ENCODE results near the gene USP35.

The USP35 gene

GRCh38 chr11:78262238-78262637 lies 73.5 kb downstream of the USP35 start:
- Histone ChIP-seq H4K8ac (ENCODE audit: low read depth, low read length) (no peak overlapping the region), H3K4me2 (ENCODE audit: insufficient read depth, low read length, poor library complexity, severe bottlenecking) (no peak overlapping the region), H3K9me3 (replicated peaks in 1 of 2; ENCODE audit: control insufficient read depth in 2 of 2, insufficient read depth in 1 of 2, low read depth in 1 of 2, low read length in 2 of 2) (no peaks in the 10 kb centered on the region), H2BK12ac (ENCODE audit: low read length) (no peak overlapping the region), H2AK5ac (ENCODE audit: low read depth, low read length) (no peak overlapping the region), H3K18ac (ENCODE audit: low read length) (no peak overlapping the region), H3K36me3 (replicated peaks in 1 of 2; ENCODE audit: control insufficient read depth in 2 of 2, insufficient read depth in 2 of 2, low read length in 2 of 2) (no peaks in the 10 kb centered on the region), H2BK120ac (ENCODE audit: low read depth, low read length) (no peak overlapping the region), H3K9ac (ENCODE audit: low read depth, low read length, poor library complexity) (no peak overlapping the region), H3K79me1 (ENCODE audit: low read depth, low read length) (no peaks in the 10 kb centered on the region), H3K27me3 (ENCODE audit: control insufficient read depth in 3 of 3, insufficient read depth in 3 of 3, low read depth in 1 of 3, low read length in 3 of 3) (no peaks in the 10 kb centered on the region), H3K27ac (replicated peaks; ENCODE audit: low read length) (no peak overlapping the region), H2BK5ac (ENCODE audit: low read length) (no peak overlapping the region), H3K4me1 (ENCODE audit: control insufficient read depth in 2 of 2, insufficient read depth in 1 of 2, low read depth in 1 of 2, low read length in 2 of 2) (peaks cover 0 to 10% of the 10 kb centered on the region in 2 donors), H3K4me3 (ENCODE audit: low read length in 2 of 2) (no peak overlapping the region), H4K91ac (ENCODE audit: low read depth, low read length, poor library complexity) (no peak overlapping the region), H2BK15ac (ENCODE audit: low read length) (no peak overlapping the region), H2AFZ (ENCODE audit: low read length) (no peak overlapping the region), H3K4ac (ENCODE audit: low read length) (no peak overlapping the region), H3K23ac (ENCODE audit: low read depth, low read length, poor library complexity) (no peak overlapping the region), H3K14ac (ENCODE audit: low read length) (no peak overlapping the region)
- WGBS, 2 donors (ENCODE audit: extremely low coverage in 2 of 2, insufficient read length in 2 of 2, insufficient replicate concordance in 1 of 2) = no CpG with 5 or more reads among the region's 5 CpGs
- DNase-seq (ENCODE audit: low spot score) = no peak

- H3K4me2 ChIP-seq (ENCODE audit: insufficient read depth, low read length, poor library complexity, severe bottlenecking) = no peak overlapping the region
- no peak overlapping the region for H2BK120ac ChIP-seq (ENCODE audit: low read depth, low read length)
- no peak overlapping the region for H3K18ac ChIP-seq (ENCODE audit: low read length)
- no peaks in the 10 kb centered on the region for H3K36me3 ChIP-seq (replicated peaks in 1 of 2; ENCODE audit: control insufficient read depth in 2 of 2, insufficient read depth in 2 of 2, low read length in 2 of 2)
- no peak overlapping the region for H2BK15ac ChIP-seq (ENCODE audit: low read length)
- no peak overlapping the region for H2BK5ac ChIP-seq (ENCODE audit: low read length)
- peaks cover 0 to 10% of the 10 kb centered on the region in 2 donors for H3K4me1 ChIP-seq (ENCODE audit: control insufficient read depth in 2 of 2, insufficient read depth in 1 of 2, low read depth in 1 of 2, low read length in 2 of 2)
- no peaks in the 10 kb centered on the region for H3K79me1 ChIP-seq (ENCODE audit: low read depth, low read length)
- no peaks in the 10 kb centered on the region for H3K9me3 ChIP-seq (replicated peaks in 1 of 2; ENCODE audit: control insufficient read depth in 2 of 2, insufficient read depth in 1 of 2, low read depth in 1 of 2, low read length in 2 of 2)
- H2BK12ac ChIP-seq (ENCODE audit: low read length) = no peak overlapping the region
- no peak overlapping the region for H3K4ac ChIP-seq (ENCODE audit: low read length)
- DNase-seq (ENCODE audit: low spot score) = no peak
- H3K4me3 ChIP-seq (ENCODE audit: low read length in 2 of 2) = no peak overlapping the region
- H4K8ac ChIP-seq (ENCODE audit: low read depth, low read length) = no peak overlapping the region
- H2AK5ac ChIP-seq (ENCODE audit: low read depth, low read length) = no peak overlapping the region
- H3K27ac ChIP-seq (replicated peaks; ENCODE audit: low read length) = no peak overlapping the region
- H2AFZ ChIP-seq (ENCODE audit: low read length) = no peak overlapping the region
- H4K91ac ChIP-seq (ENCODE audit: low read depth, low read length, poor library complexity) = no peak overlapping the region
- H3K27me3 ChIP-seq (ENCODE audit: control insufficient read depth in 3 of 3, insufficient read depth in 3 of 3, low read depth in 1 of 3, low read length in 3 of 3) = no peaks in the 10 kb centered on the region
- no peak overlapping the region for H3K9ac ChIP-seq (ENCODE audit: low read depth, low read length, poor library complexity)
- no peak overlapping the region for H3K14ac ChIP-seq (ENCODE audit: low read length)
- H3K23ac ChIP-seq (ENCODE audit: low read depth, low read length, poor library complexity) = no peak overlapping the region
Measured at GRCh38 chr11:78262691-78263090, 74.0 kb downstream of the USP35 start.
